HEK293 (cell line): ENCODE measurements around the gene HNRNPA2B1.

Source experiments
- CTCF ChIA-PET: fragments of 350-600 bp; formaldehyde crosslinking; extraction: SDS; loops from one replicate; lab custom pipeline; 2021; ENCODE audit warnings: antibody characterized with exemption; lab: Yijun Ruan, JAX
- POLR2A ChIA-PET: fragments of 300-600 bp; formaldehyde crosslinking; extraction: SDS; loops from one replicate; lab custom pipeline; 2020; ENCODE audit warnings: antibody characterized with exemption, inconsistent platforms; lab: Yijun Ruan, JAX
- H3K27ac ChIP-seq: fragments of 200-500 bp; sonication (Bioruptor generic); 2 replicates; pipeline ENCODE4 v1.5.1; 2014; ENCODE audit warnings: low read depth, low read length, control low read depth, inconsistent platforms; ENCODE audit errors: extremely low read depth
- H3K36me3 ChIP-seq, 2 experiments: fragments of 200-500 bp in 1 of 2; sonication (Bioruptor generic) in 1 of 2; 1 replicate in 1 of 2; 2 replicates in 1 of 2; pipeline ENCODE4 v1.5.1; 2014 to 2017; ENCODE audit warnings: inconsistent platforms in 2 of 2, low read length in 2 of 2; ENCODE audit not compliant: control insufficient read depth in 2 of 2, insufficient read depth in 1 of 2
- H3K4me1 ChIP-seq: fragments of 200-500 bp; sonication (Bioruptor generic); 2 replicates; pipeline ENCODE4 v1.5.1; 2014; ENCODE audit warnings: mild to moderate bottlenecking, low read length, inconsistent platforms; ENCODE audit not compliant: control insufficient read depth, insufficient read depth
- H3K4me3 ChIP-seq: 2 replicates; pipeline ENCODE4 v1.5.1; 2011; ENCODE audit warnings: low read depth, mild to moderate bottlenecking, control low read depth, low read length, moderate library complexity
- H3K9me3 ChIP-seq: fragments of 200-500 bp; sonication (Bioruptor generic); 2 replicates; pipeline ENCODE4 v1.5.1; 2014; ENCODE audit warnings: low read depth, low read length, inconsistent platforms; ENCODE audit not compliant: control insufficient read depth, insufficient read depth
- FEZF1 ChIP-seq: fragments of 450-650 bp; formaldehyde crosslinking; IDR thresholded peaks from 2 replicates; pipeline ENCODE4 v1.5.1; 2016; ENCODE audit warnings: missing biosample characterization, missing genetic modification characterization
- IKZF3 ChIP-seq: fragments of 450-650 bp; IDR thresholded peaks from 2 replicates; pipeline ENCODE4 v1.5.0; 2018; ENCODE audit warnings: missing biosample characterization, mild to moderate bottlenecking, missing genetic modification characterization, moderate library complexity
- SCRT1 ChIP-seq: fragments of 450-650 bp; formaldehyde crosslinking; IDR thresholded peaks from 2 replicates; pipeline ENCODE4 v1.5.1; 2016; ENCODE audit warnings: missing biosample characterization, missing genetic modification characterization, borderline replicate concordance
- ZBTB1 ChIP-seq: fragments of 450-650 bp; formaldehyde crosslinking; IDR thresholded peaks from 2 replicates; pipeline ENCODE4 v1.5.1; 2016; ENCODE audit warnings: missing biosample characterization, missing genetic modification characterization
- ZBTB48 ChIP-seq: fragments of 450-650 bp; formaldehyde crosslinking; IDR thresholded peaks from 2 replicates; pipeline ENCODE4 v1.5.1; 2016; ENCODE audit warnings: missing biosample characterization, missing genetic modification characterization
- ZNF16 ChIP-seq: fragments of 450-650 bp; formaldehyde crosslinking; IDR thresholded peaks from 2 replicates; pipeline ENCODE4 v1.5.1; 2016; ENCODE audit warnings: low read depth, missing biosample characterization, missing genetic modification characterization
- ZNF2 ChIP-seq: fragments of 450-650 bp; formaldehyde crosslinking; IDR thresholded peaks from 2 replicates; pipeline ENCODE4 v1.5.1; 2016; ENCODE audit warnings: missing biosample characterization, missing genetic modification characterization
- ZNF274 ChIP-seq, 2 experiments: fragments of 200-500 bp in 1 of 2; fragments of 450-650 bp in 1 of 2; sonication (Bioruptor generic) in 1 of 2; formaldehyde crosslinking in 1 of 2; IDR thresholded peaks; 2 replicates each; pipeline versions ENCODE4 v1.5.1 to v1.6.1; 2014 to 2016; ENCODE audit warnings: borderline replicate concordance in 1 of 2, inconsistent platforms in 1 of 2, low read length in 1 of 2, missing biosample characterization in 1 of 2, missing genetic modification characterization in 1 of 2
- ZNF311 ChIP-seq: fragments of 450-650 bp; formaldehyde crosslinking; IDR thresholded peaks from 2 replicates; pipeline ENCODE4 v1.5.1; 2017; ENCODE audit warnings: missing biosample characterization, missing genetic modification characterization, borderline replicate concordance
- ZNF37A ChIP-seq: fragments of 450-650 bp; IDR thresholded peaks from 2 replicates; pipeline ENCODE4 v1.5.1; 2018; ENCODE audit warnings: missing biosample characterization, missing genetic modification characterization
- ZNF449 ChIP-seq: fragments of 450-650 bp; formaldehyde crosslinking; IDR thresholded peaks from 2 replicates; pipeline ENCODE4 v1.5.1; 2017; ENCODE audit warnings: missing biosample characterization, mild to moderate bottlenecking, missing genetic modification characterization, moderate library complexity
- ZNF530 ChIP-seq: fragments of 450-650 bp; formaldehyde crosslinking; IDR thresholded peaks from 2 replicates; pipeline ENCODE4 v1.5.1; 2016; ENCODE audit warnings: low read depth, missing biosample characterization, missing genetic modification characterization
- ZNF555 ChIP-seq: fragments of 450-650 bp; formaldehyde crosslinking; conservative IDR thresholded peaks from 2 replicates; pipeline ENCODE4 v1.5.1; 2017; ENCODE audit warnings: missing biosample characterization, mild to moderate bottlenecking, missing genetic modification characterization, inconsistent platforms
- ZNF561 ChIP-seq: fragments of 450-650 bp; IDR thresholded peaks from 2 replicates; pipeline ENCODE4 v1.5.1; 2018; ENCODE audit warnings: missing biosample characterization, missing genetic modification characterization, borderline replicate concordance
- ZNF600 ChIP-seq: fragments of 450-650 bp; formaldehyde crosslinking; IDR thresholded peaks from 2 replicates; pipeline ENCODE4 v1.5.1; 2016; ENCODE audit warnings: missing biosample characterization, missing genetic modification characterization
- ZNF776 ChIP-seq: fragments of 450-650 bp; formaldehyde crosslinking; IDR thresholded peaks from 2 replicates; pipeline ENCODE4 v1.5.0; 2017; ENCODE audit warnings: missing biosample characterization, missing genetic modification characterization, borderline replicate concordance
- TF ChIP-seq, protein P1 (sequence below): fragments of 450-650 bp; formaldehyde crosslinking; IDR thresholded peaks from 2 replicates; pipeline ENCODE4 v1.5.1; 2016; ENCODE audit warnings: missing biosample characterization, missing genetic modification characterization
- TF ChIP-seq, protein P2 (sequence below): fragments of 450-650 bp; formaldehyde crosslinking; IDR thresholded peaks from 2 replicates; pipeline ENCODE4 v1.5.1; 2016; ENCODE audit warnings: missing biosample characterization, missing genetic modification characterization

Gene HNRNPA2B1

DNA sequence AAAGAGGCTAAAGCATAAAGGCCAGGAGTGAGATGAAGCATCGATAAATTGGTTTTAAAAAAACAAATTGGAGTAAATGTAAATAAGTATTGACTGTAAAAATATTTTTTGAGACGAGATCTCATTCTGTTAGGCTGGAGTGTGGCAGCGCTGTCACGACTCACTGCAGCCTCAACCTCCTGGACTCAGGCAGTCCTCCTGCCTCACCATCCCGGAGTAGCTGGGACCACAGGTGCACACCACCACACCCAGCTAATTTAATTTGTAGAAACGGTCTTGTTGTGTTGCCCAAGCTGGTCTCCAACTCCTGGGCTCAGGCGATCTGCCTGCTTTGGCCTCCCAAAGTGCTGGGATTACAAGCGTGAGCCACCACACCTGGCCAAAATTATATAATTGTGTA is 17.8 kb downstream of the HNRNPA2B1 start (continued):
- TF ChIP-seq ZBTB48 (tag by site-specific recombination) (no peak), IKZF3 (no peak)

DNA sequence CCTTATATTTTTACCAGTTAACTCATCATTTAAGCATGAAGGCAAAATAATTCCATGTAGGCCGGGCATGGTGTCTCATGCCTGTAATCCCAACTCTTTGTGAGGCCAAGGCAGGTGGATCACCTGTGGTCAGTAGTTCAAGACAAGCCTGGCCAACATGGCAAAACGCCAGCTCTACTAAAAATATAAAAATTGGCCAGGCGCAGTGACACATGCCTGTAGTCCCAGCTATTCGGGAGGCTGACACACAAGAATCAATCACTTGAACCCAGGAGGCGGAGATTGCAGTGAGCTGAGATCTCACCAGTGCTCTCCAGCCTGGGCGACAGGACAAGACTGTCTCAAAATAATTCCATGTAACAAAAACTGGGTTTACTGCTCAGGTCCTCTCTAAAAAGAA is 18.3 kb downstream of the HNRNPA2B1 start:
- Histone ChIP-seq H3K36me3 (peaks cover 0 to 4% of the 10 kb centered on the region in 2 experiments; a peak in 1 of 3 replicates), H3K4me1 (no peaks in the 10 kb centered on the region), H3K9me3 (no peaks in the 10 kb centered on the region), H3K4me3 (no peak overlapping the region), H3K27ac (no peak overlapping the region)
- TF ChIP-seq ZNF530 (tag by site-specific recombination) = no peak
- TF ChIP-seq SCRT1 (tag by site-specific recombination) = peak; percentile 65; the same call in 1 of the 2 replicates
- CTCF ChIA-PET = interaction anchor here (0.6 to 1.9 kb wide), 4 partner anchors 11 to 92 kb away, joined by 3 to 10 read pairs (median 3); no protein-coding TSS in a partner anchor
- POLR2A ChIA-PET = interaction anchor here (0.8 to 0.9 kb wide), 2 partner anchors 30 to 92 kb away, joined by 3 read pairs; partner anchors contain the start of gene NFE2L3

GRCh38 chr7:26181474-26182227 is 18.9 kb downstream of the HNRNPA2B1 start:
- H3K9me3 ChIP-seq = no peaks in the 10 kb centered on the region
- POLR2A ChIA-PET = no interaction called here
- H3K27ac ChIP-seq = no peak overlapping the region
- no peak overlapping the region for H3K4me3 ChIP-seq
- no peaks in the 10 kb centered on the region for H3K4me1 ChIP-seq
- CTCF ChIA-PET = interaction anchor here (0.6 to 1.9 kb wide), 5 partner anchors 12 to 184 kb away, joined by 3 to 10 read pairs (median 3); no protein-coding TSS in a partner anchor
- peaks cover 0 to 4% of the 10 kb centered on the region in 2 experiments; a peak in 1 of 3 replicates for H3K36me3 ChIP-seq
- TF ChIP-seq ZNF776 (no peak), ZNF16 (no peak), FEZF1 (tag by site-specific recombination) (no peak), ZBTB1 (tag by site-specific recombination) (no peak), ZNF37A (tag by site-specific recombination) (no peak), ZNF274 (IDR thresholded peaks at IDR 0.05; ENCODE audit: low read length) (no peak), ZNF274 (tag by site-specific recombination; IDR thresholded peaks at IDR 0.05; ENCODE audit: borderline replicate concordance) (no peak), ZNF561 (tag by site-specific recombination) (no peak), ZNF2 (tag by site-specific recombination) (no peak), ZNF311 (no peak), ZNF600 (tag by site-specific recombination) (no peak), ZNF449 (tag by site-specific recombination) (no peak), ZNF555 (tag by site-specific recombination) (no peak)
- TF ChIP-seq, protein P1, sequence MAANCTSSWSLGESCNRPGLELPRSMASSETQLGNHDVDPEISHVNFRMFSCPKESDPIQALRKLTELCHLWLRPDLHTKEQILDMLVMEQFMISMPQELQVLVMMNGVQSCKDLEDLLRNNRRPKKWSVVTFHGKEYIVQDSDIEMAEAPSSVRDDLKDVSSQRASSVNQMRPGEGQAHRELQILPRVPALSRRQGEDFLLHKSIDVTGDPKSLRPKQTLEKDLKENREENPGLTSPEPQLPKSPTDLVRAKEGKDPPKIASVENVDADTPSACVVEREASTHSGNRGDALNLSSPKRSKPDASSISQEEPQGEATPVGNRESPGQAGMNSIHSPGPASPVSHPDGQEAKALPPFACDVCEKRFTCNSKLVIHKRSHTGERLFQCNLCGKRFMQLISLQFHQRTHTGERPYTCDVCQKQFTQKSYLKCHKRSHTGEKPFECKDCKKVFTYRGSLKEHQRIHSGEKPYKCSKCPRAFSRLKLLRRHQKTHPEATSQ = no peak
- TF ChIP-seq, protein P2, sequence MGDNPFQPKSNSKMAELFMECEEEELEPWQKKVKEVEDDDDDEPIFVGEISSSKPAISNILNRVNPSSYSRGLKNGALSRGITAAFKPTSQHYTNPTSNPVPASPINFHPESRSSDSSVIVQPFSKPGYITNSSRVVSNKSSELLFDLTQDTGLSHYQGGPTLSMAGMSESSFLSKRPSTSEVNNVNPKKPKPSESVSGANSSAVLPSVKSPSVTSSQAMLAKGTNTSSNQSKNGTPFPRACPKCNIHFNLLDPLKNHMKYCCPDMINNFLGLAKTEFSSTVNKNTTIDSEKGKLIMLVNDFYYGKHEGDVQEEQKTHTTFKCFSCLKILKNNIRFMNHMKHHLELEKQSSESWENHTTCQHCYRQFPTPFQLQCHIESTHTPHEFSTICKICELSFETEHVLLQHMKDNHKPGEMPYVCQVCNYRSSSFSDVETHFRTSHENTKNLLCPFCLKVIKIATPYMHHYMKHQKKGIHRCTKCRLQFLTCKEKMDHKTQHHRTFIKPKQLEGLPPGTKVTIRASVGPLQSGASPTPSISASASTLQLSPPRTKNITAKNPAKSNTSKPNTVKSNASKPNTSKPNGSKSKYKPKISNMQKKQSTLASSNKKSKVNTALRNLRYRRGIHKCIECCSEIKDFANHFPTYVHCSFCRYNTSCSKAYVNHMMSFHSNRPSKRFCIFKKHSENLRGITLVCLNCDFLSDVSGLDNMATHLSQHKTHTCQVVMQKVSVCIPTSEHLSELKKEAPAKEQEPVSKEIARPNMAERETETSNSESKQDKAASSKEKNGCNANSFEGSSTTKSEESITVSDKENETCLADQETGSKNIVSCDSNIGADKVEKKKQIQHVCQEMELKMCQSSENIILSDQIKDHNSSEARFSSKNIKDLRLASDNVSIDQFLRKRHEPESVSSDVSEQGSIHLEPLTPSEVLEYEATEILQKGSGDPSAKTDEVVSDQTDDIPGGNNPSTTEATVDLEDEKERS (tag by site-specific recombination) = no peak
